Measurements from ENCODE around the gene FSCN2.

GRCh38 chr17:81568416-81568815 is 40.2 kb downstream of the FSCN2 start:
- no peak for TF ChIP-seq CTCF (IDR thresholded peaks at IDR 0.05)
- no peak for TF ChIP-seq POLR2A (IDR thresholded peaks at IDR 0.05)

Data from breast epithelium (tissue), 3 donors.